ENCODE measurements around the gene GPR153.

The GPR153 gene

DNA sequence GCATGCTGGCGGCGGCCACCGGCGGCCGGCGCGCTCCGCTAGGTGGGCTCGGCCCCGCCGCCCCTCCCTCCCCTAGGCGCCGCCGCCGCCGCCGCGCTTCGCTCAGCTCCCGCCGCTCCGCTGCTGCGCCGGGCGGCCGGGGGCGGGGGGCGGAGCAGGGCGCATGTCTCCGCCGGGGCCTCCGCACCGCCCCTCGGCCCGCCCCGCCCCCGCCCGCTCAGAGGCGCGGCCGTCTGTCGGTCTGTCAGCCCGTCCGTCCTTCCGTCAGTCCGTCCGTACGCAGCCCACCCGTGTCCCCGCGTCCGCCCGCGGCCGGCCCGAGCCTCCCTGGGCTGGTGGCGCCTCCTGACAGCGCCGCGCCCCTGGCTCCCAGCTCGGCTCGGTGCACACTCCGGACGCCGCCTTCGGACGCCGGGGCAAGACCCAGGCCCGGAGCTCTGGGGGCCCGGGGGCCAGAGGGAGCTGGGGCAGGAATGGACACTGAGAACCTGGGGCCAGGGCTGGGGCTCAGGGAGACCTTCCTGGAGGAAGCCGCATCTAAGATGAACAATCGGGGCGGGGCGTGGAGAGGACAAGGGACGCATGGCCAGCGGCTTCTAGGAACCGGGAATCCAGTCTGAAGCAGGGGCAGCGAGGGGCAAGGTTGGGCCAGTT, at the start of gene GPR153:
Gene GPR153, minus strand, starts transcription at position 138 of the 654 bp plus-strand sequence. CDS start 6,193 bp downstream, outside the sequence.
- DNase-seq = peak; percentile 68

DNA sequence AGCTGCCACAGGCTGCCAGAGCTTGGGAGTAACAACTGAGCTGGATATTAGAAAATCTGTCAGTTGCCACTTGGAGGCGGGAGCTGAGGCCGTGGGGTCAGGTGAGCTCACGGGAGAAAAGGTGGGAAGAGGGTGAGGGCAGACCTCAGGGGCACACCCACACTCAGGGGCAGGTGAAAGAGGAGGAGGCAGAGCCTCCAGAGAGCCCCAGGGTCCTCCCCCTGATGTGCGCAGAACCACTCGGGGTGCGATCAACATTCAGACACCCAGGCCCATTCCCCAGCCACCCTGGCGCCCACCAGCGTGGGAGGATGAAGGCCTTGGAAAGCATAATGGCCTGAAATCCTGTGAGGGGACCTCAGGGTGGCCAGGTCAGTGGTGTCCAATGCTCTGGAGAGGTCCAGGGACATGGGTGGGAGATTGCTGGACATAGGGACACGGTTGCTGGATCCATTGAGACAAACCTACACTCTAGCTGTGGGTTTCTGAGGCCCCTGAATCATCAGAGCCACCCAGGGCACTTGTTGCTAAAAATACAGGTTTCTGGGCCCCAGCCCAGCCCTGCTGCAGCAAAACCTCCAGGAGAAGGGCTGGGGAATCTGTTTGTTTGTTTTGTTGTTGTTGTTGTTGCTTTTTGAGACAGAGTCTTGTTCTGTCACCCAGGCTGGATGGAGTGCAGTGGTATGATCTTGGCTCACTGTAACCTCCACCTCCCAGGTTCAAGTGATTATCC, 49.4 kb upstream of the GPR153 start:
- no peak for DNase-seq

- no peak for DNase-seq
These were observed 48.7 kb upstream of the GPR153 start for GRCh38 chr1:6309564-6309963.

DNA sequence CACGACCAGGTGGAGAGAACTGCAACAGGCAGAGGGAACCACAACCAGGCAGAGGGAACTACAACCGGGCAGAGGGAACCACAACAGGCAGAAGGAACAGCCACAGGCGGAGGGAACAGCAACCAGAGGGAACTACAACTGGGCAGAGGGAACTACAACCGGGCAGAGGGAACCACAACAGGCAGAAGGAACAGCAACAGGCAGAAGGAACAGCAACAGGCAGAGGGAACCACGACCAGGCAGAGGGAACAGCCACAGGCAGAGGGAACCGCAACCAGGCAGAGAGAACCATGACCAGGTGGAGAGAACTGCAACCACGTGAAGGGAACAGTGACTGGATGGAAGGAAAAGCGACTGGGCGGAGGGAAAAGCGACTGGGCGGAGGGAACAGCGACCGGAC, 47.6 kb upstream of the GPR153 start:
- no peak for DNase-seq

GRCh38 chr1:6307682-6308081, 46.8 kb upstream of the GPR153 start:
- peak; percentile 21 for DNase-seq

DNA sequence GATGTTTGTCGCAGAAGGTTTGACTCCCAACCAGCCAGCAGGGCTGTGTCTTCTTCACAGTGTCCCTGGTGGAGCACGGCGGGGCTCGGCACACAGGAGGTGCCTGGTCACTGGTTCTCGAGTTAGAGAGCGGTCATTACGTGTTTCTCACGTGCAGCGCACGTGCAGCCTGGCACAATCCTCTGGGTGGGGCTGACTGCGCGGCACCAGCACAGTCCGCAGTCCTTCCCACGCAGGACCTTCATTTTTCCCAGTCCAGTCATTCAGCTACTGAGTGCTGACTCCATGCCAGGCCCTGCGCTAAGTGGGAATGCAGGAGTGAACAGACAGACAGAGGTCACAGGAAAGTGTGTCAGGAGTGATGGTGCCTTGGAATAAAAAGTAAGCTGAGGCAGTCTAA, 46.2 kb upstream of the GPR153 start:
- no peak for DNase-seq

- no peak for DNase-seq
These were observed 42.6 kb upstream of the GPR153 start for GRCh38 chr1:6303397-6304012.

DNA sequence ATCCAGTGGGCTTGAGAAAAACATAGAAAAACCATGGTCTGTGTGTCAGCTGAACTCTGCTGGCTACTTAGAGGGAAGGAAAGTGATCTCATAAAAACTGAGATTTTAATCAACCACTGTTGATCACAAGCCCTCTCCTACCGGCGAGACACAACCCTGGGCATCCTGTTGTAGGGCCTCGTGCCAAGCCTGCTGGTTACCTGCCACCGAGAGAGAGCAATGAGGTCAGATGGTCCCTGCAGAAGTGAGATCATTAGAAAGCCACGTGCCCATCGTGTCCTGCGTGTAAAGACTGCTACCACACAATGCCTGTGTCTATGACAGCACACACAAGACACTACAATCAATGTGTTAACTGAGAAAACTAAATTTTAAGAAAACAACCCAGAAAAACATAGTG, 41.7 kb upstream of the GPR153 start:
- no peak for DNase-seq

GRCh38 chr1:6301526-6301925, 40.6 kb upstream of the GPR153 start:
- no peak for DNase-seq

- DNase-seq = no peak
These were observed 39.6 kb upstream of the GPR153 start for GRCh38 chr1:6300342-6301048.

DNA sequence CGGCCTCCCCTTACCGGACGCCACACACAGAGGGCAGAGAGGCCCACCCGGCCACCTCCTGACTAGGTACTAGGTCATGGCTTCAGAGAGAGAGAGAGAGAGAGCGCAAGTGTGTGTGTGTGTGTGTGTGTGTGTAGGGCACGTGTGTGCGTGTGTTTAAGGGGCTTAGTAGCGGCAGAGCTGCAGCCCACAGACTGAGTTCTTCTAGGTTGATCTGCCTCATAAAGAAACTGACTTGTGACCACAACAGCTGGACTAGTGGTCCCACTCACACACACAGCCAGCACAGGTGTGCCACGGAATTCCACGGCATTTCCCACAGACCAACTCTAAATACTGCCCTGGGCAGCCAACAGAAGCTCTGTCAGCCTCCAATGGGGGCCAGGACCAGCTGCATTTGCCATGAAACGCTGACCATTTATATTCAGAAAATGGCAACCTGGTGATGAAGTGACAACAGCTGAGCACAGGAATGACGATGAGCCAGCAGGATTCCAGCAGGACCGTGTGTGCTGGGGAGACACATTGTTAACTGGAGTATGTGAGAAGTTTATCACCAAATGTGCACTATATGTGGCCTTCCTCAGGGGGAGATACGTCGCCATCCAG, 38.8 kb upstream of the GPR153 start:
- DNase-seq = no peak

GRCh38 chr1:6298940-6299465, 38.1 kb upstream of the GPR153 start:
- no peak for DNase-seq

GRCh38 chr1:6298530-6298929, 37.6 kb upstream of the GPR153 start:
- no peak for DNase-seq

DNA sequence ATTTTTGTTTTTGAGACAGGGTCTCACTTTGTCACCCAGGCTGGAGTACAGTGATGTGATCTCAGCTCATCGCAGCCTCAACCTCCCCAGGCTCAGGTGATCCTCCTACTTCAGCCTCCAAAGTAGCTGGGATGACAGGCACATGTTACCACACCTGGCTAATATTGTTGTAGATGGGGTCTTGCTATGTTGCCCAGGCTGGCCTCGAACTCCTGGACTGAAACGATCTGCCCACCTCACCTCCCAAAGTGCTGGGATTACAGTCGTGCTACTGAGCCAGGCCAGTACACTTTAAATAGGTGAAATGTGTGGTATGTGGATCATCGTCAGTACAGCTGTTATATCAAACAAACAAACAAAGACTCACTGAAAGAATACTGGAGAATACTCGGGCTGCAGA, 35.0 kb upstream of the GPR153 start:
- DNase-seq = no peak

GRCh38 chr1:6294890-6295556, 34.1 kb upstream of the GPR153 start:
- DNase-seq = peak; percentile 53

DNA sequence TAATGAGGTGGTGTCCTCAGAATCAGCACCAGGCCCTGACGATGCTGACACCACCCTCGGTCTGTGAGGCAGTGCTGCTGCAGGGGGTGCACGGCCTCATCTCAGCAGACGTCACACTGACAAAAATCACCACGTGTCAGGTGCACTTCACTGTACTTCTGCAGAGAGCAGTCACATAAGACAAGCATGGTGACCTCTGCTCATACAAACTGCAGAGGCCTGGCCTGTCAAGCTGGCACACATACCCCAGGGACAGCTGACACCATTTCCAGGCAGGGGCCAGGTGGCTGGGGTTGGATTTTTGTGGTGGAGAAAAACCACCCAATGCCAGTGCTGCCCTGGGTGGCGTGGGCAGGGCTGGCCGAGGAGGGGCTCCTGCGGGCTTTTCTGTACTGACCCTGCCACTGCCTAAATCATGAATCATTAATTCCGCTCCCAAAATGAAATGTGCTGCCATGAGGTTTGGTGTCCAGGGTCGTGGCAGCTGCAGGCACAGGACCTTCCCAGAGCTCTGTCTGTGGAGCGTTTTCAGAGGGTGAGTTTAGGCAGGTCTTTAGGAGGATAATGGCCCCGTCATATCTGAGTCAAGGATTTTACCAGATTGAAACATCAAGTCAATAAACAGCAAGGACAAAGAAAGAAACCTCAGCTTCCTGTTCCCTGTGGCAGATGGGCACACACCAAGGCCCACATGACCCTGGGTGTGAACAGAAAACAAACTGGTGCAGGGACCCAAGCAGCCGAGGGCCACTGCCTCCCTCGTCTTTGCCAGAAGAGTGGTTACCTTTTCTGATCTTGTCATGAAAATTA, 33.4 kb upstream of the GPR153 start:
- peak; percentile 41 for DNase-seq

DNA sequence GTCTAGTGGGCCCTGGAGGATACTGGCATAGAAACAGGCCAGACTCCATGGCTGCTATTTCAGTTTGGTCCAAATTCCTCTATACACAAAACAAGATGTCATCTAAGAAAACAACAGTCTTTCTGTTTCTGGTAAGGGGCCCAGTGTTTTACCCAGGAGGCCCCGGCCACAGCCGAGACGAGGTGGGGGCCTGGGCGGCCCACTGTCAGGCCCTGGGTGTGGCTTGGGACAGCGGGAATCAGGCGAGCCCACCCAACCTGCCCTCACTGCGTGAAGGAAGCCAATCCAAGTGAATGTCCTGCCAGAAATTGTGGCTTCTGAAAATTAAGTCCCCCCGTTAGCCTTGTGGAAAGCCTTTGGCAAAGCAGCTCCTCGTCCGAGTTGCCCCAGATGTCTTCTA, 31.2 kb upstream of the GPR153 start:
- DNase-seq = no peak

DNA sequence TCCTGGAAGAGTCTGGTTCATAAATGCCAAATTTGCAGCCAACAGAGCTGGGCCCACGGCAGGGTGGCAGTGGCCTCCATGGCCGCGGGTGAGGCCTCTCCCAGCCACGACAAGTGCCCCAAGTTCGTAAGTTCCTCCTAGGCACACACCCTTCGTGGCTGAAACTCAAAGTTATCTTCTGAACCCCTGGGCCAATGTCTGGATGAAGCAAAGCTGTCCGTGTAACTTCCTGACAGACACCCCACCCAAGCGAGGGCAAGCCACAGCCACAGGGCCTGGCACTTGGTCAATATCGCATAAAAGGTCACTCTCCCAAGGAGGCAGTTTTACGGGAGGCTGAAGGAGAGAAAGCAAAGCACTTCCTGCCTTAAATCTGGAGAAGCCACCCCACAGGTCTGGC, 27.8 kb upstream of the GPR153 start:
- DNase-seq = peak; percentile 58

DNA sequence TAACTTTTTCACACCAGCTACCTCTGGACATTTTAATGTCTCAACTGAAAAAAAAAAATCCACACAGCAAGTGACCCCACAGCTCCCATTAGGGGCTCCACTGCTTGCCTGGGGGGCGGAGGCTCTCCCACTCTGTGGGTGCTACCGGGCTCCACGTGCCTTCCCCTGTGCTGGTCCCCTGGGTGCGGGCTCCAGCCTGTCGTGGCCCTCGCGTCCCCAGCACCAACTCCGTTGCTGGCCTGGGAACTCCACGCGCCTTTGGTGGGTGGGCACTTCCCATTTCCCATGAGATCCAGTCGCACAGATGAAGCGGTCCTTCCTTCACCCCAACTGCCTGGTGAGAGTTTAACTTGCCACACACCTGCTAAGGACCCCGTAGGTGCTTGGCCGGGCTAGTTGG, 27.1 kb upstream of the GPR153 start:
- DNase-seq = no peak

DNA sequence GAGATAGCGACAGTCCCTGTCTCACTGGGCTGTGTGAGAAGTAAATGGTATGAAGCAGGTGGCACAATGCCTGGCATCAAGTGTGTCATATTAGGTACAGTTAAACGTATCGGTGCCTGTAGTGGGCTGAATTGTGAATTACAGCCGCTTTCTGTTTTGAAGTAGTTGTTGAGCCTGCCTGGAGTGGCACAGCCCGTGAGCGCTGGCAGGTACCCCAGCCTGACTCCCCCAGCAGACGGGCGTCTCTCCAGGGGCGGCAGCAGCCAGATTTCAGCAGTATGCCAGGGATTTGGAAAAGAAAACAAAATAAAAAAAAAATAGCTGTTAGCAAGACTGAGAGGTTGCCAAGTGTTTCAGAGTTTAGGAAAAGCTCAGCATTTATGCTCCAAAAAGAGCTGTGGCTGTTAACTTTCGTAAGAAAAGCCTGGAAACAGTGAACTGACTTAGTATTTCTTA, 26.6 kb upstream of the GPR153 start:
- DNase-seq = no peak

GRCh38 chr1:6287029-6287428, 26.1 kb upstream of the GPR153 start:
- no peak for DNase-seq
